Fibroblast of skin of right quadriceps (primary cell): Measurements from ENCODE around the gene C10orf71.

Source experiments
- DNase-seq: peaks from one replicate; pipeline ENCODE4 v3.0.0-alpha.2; 2013

Gene C10orf71, protein sequence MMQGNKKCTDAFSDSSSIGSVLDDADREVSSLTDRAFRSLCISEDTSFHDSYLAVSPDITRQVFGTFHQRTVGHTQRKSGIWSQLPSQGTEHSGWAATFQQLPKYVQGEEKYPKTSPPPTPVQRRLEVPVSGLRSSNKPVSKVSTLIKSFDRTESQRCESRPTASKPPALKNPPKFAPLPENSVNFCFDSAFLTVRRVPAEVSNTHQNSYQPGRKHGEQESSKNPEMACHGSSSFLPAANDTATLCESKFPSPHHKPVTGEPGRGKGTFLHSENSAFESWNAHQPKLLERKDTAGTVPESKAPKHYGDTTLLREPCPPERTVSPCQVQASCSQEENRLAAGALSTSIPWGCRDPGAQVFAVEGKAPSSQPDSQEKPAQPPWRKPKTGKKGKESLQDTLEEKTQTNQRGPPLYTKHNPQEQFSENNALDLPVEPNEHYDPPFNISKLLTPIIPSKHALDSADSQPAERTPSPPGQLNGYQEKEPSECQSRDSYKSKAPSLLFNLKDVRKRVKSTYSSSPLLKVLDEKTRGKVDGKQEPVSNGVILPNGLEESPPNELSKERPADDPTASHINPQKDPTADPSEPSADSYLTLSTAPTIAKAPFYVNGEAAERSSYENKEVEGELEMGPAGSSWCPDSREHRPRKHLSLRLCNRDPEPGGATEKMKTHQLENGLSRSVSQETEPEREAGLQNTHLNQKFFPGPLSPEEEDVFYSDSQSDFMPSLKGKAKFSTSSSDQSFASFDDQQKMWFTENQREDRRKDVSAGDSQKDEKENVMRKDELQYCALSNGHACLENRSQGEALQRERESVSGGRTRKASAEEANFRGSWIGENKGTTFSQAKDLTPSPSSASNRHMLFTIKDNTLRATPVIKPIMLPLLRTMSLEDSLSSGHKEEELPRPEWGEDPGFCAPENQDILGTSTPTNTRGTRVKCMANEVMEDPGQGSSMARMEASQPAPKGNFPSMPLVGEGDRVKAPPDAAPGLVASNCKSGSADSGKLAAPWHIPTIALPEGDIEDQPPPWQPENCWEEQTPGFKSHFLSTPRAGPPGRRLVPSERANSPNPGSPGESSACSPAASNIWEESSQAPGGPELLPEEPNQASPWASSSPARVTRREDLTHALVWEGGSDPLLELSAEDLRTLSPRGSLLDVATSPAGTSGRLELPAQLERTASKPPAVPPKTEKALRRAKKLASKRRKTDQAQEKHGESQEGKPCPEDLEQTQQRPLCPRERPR (N-terminal part only)

DNA sequence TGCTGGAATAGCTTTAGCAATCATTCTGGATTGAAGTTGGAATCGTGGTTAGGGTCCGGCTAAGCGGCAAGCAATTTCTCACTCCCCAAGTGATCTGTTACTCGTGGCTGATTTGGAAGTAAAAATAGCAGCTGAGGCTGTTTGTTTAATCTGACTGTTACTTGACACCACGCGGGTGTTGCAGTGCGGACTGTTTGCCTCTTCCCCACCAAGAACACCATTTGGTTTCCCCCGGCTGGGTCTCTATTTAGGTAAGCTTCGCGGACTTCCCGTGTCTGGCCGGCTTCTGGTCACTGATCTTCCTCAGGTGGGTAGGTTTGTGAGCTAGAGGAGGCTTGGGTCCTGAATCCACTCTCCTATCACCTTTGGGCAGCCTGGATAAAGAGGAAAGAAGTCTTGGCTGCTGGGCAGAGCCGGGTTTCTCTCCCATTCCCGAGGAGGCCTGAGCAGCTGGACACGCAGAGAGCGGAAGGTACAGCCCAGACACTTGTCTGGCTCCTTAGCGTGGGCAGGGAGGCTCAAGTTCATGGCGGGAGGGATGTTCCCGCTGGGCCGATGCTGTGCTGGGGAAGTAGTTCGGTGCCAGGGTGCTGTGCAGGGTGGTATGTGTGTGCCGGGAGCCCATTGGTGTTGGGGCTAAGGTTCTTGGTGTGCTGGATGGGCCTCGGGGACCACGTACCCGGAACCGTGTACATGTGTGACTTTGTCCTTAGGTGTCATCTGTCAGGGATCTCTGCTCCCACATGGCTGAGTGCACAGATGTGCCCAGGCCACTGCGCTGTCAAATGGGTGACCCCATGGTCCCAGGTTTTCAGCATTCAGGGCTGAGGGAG lies at the start of gene C10orf71:
Gene C10orf71 (plus strand): TSS at position 188 of the 833 bp plus-strand sequence. CDS start 23,376 bp downstream, outside the sequence.
- DNase-seq, result no peak

DNA sequence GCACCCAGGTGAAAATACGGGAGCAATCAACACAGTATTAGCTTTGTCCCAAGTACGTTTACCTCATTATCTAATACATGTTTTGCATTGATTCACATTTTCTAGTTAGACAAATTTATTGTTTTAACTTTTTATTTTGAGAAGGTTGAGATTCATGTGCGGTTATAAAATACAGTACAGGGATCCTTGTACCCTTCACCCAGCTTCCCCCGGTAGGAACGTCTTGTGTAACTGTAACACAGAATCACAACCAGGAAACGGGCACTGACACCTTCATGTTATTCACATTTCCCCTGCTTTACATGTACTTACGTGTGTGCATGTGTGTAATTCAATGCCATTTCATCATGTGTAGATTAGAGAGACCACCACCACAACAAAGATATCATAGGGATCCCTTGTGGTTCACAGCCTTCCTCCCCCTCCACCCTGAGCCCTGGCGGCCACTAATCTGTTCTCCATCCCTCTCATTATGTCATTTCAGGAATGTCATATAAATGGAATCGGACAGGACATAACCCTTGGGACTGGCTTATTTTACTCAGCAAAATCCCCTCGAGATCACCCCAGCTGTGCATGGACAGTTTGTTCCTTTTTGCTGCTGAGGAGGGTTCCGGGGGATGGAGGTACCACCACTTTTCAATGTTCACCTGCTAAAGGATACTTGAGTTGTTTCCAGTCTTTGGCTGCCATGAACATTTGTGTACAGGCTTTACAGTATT lies 46.5 kb upstream of the C10orf71 start:
- DNase-seq, result no peak

DNA sequence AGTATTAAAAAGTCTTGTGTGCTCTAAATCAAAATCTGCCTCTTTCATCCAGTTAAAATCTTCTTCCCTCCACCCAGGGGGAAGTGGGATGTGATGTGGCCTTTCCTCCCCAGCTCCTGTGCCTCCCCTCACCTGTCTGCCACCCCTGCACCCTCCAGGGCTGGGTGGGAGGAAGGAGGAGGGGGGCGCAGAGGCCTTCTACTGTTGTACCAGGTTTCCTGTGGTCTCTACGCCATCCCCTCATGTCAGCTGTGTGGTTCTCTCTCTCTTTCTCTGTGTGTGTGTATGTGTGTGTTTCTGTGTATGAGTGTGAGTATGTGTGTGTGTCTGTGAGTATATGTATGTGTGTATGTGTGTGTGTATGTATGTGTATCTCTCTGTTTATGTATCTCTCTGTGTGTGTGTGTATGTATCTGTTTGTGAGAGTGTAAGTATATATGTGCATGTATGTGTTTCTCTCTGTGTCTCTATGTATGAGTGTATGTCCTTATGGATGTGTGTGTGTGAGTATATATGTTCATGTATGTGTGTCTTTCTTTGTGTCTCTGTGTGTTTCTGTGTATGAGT lies 45.5 kb upstream of the C10orf71 start:
- DNase-seq, result no peak

DNA sequence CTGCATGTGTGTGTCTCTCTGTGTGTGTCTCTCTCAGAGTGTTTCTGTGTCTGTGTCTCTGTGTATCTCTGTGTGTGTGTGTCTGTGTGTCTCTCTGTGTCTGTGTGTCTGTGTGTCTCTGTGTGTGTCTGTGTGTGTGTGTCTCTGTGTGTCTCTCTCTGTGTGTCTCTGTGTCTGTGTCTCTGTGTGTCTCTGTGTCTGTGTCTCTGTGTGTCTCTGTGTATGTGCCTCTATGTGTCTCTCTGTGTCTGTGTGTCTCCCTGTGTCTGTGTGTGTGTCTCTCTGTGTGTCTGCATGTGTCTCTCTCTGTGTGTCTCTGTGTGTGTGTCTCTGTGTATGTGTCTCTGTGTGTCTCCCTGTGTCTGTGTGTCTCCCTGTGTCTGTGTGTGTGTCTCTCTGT lies 44.8 kb upstream of the C10orf71 start:
- no peak for DNase-seq

DNA sequence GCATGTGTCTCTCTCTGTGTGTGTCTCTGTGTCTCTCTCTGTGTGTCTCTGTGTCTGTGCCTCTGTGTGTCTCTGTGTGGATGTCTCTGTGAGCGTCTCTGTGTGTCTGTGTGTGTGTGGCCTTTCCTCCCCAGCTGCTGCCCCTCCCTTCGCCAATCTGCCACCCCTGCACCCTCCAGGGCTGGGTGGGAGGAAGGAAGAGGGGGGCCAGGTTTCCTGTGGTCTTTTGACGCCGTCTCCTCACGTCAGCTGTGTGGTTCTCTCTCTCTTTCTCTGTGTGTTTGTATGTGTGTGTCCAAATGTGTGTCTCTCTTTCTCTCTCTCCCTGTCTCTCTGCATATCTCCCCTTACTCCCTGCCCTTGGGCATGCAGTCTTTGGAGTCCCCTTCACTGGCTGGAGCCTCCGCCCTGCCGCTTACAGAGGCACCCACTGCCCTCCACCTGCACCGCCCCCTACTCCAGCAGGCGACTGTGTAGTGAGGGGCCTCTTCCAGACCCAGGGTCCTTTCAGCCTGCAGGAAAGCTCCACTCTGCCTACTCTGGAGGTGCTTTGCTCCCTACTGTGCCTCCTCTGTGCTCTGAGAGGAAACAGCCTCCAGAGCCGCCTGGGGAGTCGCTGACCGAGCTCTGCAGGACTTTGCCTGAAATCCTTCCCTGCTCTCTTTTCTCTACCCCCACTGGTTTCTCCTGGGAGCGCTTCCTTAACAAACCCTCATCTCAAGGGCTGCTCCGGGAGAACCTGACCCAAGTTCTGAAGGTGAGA lies 44.2 kb upstream of the C10orf71 start:
- no peak for DNase-seq

DNA sequence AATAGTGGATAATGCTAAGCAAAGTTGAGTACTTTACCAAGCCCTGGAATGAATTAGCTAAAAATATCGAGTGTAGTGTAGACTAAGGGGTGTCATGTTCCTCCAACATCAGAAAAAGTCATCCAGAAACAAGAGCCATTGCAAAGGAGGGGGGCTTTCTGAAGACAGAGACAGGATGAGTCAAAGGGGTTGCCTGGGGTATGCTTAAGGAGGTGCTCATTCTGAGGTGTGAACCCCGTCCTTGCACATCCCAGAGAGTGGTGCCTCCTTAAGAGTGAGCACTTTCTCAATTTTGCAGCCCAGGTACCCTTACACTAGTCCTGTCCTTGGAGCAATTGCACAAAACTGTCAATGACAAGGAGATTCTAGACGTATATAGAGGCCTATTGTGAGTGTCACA lies 43.1 kb upstream of the C10orf71 start:
- DNase-seq, result no peak

GRCh38 chr10:49257154-49257553 lies 41.8 kb upstream of the C10orf71 start:
- DNase-seq, result no peak

GRCh38 chr10:49257626-49258349 lies 41.2 kb upstream of the C10orf71 start:
- no peak for DNase-seq

- no peak for DNase-seq
Measured at GRCh38 chr10:49258350-49258683, 40.7 kb upstream of the C10orf71 start.

DNA sequence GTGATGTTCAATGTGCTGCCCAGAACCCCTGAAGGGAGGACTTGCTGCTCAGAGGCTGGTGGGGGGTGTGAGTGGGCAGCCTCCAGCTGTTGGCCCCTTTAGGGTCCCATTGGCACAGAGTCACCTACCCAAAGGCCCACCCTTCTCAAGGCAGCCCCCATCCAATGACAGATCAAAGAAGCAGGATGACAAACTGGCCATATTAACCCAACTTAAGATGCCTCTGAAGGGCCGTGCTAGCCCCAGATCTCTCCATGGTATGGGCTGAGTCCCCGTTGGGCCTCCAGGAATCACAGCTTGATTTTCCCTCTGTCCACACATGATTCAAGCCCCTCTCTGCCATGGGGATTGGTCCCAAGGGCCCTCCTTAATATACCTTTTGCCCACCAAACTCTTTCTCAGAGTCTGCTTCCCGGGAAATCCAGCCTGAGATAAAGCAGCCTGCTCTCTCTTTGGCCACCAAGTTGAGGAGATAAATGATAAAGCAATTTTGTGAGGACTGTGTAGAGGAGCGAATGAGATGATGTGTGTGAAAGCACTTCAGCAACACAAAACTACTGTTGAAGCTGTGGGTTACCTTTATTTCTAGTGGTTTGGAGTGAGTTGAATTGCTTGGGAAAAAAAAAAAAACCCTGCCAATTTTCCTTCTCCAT lies 38.2 kb upstream of the C10orf71 start:
- DNase-seq, result no peak

GRCh38 chr10:49263591-49263990 lies 35.4 kb upstream of the C10orf71 start:
- no peak for DNase-seq

GRCh38 chr10:49264177-49264677 lies 34.7 kb upstream of the C10orf71 start:
- no peak for DNase-seq

DNA sequence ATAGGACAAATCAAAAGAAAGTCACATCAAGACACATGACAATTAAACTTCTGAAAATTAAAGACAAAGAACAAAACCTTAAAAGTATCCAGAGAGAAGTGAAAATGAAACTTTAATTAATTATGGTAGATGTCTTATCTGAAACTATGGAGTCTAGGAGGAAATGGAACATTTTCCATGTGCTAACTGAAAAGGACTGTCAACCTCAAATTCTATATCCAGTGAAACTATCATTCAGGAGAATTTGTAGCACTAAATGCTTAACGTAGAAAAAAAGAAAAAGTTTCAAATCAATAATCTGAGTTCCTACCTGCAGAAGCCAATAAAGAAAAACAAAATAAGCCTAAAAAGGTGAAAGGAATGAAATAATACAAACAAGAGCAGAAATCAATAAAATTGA lies 33.1 kb upstream of the C10orf71 start:
- no peak for DNase-seq

- no peak for DNase-seq
Measured at GRCh38 chr10:49268185-49268584, 30.8 kb upstream of the C10orf71 start.

- DNase-seq, result no peak
Measured at GRCh38 chr10:49269523-49269922, 29.4 kb upstream of the C10orf71 start.

GRCh38 chr10:49270565-49270964 lies 28.4 kb upstream of the C10orf71 start:
- DNase-seq, result no peak

DNA sequence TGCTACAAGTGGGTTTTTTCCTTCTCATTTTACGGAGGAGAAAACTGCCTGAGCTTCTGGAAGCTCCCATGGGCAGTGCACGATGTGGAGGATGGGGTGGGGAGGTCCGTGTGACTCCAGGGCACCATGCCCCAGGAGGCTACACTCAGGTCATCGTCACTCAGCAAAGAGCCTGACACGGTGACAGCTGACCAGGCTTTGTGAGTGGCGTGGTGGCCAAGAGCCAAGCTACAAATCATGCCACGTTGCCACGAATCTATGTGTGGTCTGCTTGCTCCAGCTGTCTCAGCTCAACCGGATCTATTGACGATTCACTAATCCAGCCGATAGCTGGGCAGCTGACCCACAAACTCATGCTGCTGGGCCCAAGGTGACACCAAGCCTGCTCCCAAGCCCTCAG lies 27.6 kb upstream of the C10orf71 start:
- no peak for DNase-seq

GRCh38 chr10:49272251-49273081 lies 26.5 kb upstream of the C10orf71 start:
- no peak for DNase-seq
